ENCODE results near the gene WDR46.

- no peak for TF ChIP-seq CTCF (IDR thresholded peaks at IDR 0.05)
- no peak for TF ChIP-seq HOXA7 (CRISPR knock-in tag; IDR thresholded peaks at IDR 0.05)
- no peak for TF ChIP-seq POLR2A (IDR thresholded peaks at IDR 0.05; ENCODE audit: low read length)
- TF ChIP-seq RCOR1 (IDR thresholded peaks at IDR 0.05; ENCODE audit: low read depth, low read length) = no peak
- no peak for TF ChIP-seq MAFK (IDR thresholded peaks at IDR 0.05; ENCODE audit: partially characterized antibody)
- no peak for TF ChIP-seq ZFP36 (IDR thresholded peaks at IDR 0.05; ENCODE audit: borderline replicate concordance, partially characterized antibody)
- TF ChIP-seq RFX5 (IDR thresholded peaks at IDR 0.05) = no peak
- TF ChIP-seq CBX2 (IDR thresholded peaks at IDR 0.05; ENCODE audit: borderline replicate concordance, low read depth) = no peak
- TF ChIP-seq MYC (IDR thresholded peaks at IDR 0.05; ENCODE audit: borderline replicate concordance, low read length) = no peak
- no peak for TF ChIP-seq REST (IDR thresholded peaks at IDR 0.05)
- TF ChIP-seq RAD21 (conservative IDR thresholded peaks at IDR 0.05 in 1 of 2, IDR thresholded peaks at IDR 0.05 in 1 of 2) = no peak
- no peak for TF ChIP-seq CEBPB (IDR thresholded peaks at IDR 0.05)
Measured at GRCh38 chr6:33321227-33321626, 32.2 kb upstream of the WDR46 start.

All from A549 (cell line).